PC-9 (cell line): ENCODE results near the gene CD55. TPM values are rescaled to one million over a fixed set of nuclear protein-coding genes. Genes with fewer than 3 reads are reported as not detected.

Experiments
- BruUV-seq: library from RNA; stranded (reverse); fragments of 400-500 nt; replicated peaks from 2 replicates; lab custom pipeline; 2021; lab: Mats Ljungman, UMichigan
- CTCF ChIA-PET: fragments of 300-600 bp; sonication (Branson Sonifier 250); formaldehyde crosslinking; loops from one replicate; lab custom pipeline; 2022; ENCODE audit warnings: antibody characterized with exemption; lab: Charles Lee
- POLR2A ChIA-PET: fragments of 300-600 bp; sonication (Branson Sonifier 250); formaldehyde crosslinking; loops from one replicate; lab custom pipeline; 2022; ENCODE audit warnings: antibody characterized with exemption; ENCODE audit not compliant: unreplicated experiment; lab: Charles Lee
- DNase-seq, 2 experiments: peaks; one replicate each; pipeline versions ENCODE4 v3.0.0 to v3.0.0-alpha.2; 2015 to 2022; ENCODE audit warnings: mixed read lengths in 1 of 2
- H2AFZ ChIP-seq: fragments of 200-600 bp; sonication (generic); 2 replicates; pipeline ENCODE4 v1.8.1; 2017; ENCODE audit warnings: antibody characterized with exemption
- H3F3A ChIP-seq: fragments of 200-600 bp; sonication (generic); 2 replicates; pipeline ENCODE4 v1.8.1; 2017; ENCODE audit warnings: antibody characterized with exemption, mild to moderate bottlenecking, low read depth; ENCODE audit not compliant: insufficient read depth
- H3K27ac ChIP-seq: fragments of 200-600 bp; sonication (generic); 2 replicates; pipeline ENCODE4 v1.6.1; 2016; ENCODE audit warnings: mixed run types
- H3K27me3 ChIP-seq: fragments of 200-600 bp; sonication (generic); 2 replicates; pipeline ENCODE4 v1.6.1; 2016; ENCODE audit warnings: low read depth, mixed run types; ENCODE audit not compliant: insufficient read depth
- H3K36me3 ChIP-seq: fragments of 200-600 bp; sonication (generic); 2 replicates; pipeline ENCODE4 v1.6.1; 2016; ENCODE audit warnings: low read depth, mixed run types
- H3K4me1 ChIP-seq: fragments of 200-600 bp; sonication (generic); replicated peaks from 2 replicates; pipeline ENCODE4 v1.6.1; 2016; ENCODE audit warnings: mixed run types; ENCODE audit not compliant: insufficient read depth
- H3K4me2 ChIP-seq: fragments of 200-600 bp; sonication (generic); 2 replicates; pipeline ENCODE4 v1.6.1; 2017; ENCODE audit warnings: mixed run types
- H3K4me3 ChIP-seq: fragments of 200-600 bp; sonication (generic); 2 replicates; pipeline ENCODE4 v1.6.1; 2016; ENCODE audit warnings: mixed run types
- H3K79me2 ChIP-seq: fragments of 200-600 bp; sonication (generic); 2 replicates; pipeline ENCODE4 v1.6.1; 2017; ENCODE audit warnings: low read depth, mixed run types
- H3K9me2 ChIP-seq: fragments of 200-600 bp; sonication (generic); 2 replicates; pipeline ENCODE4 v1.8.1; 2017; ENCODE audit warnings: mild to moderate bottlenecking; ENCODE audit not compliant: insufficient read depth
- H3K9me3 ChIP-seq: fragments of 200-600 bp; sonication (generic); 2 replicates; pipeline ENCODE4 v1.8.1; 2016; ENCODE audit warnings: low read depth; ENCODE audit not compliant: insufficient read depth
- H4K20me1 ChIP-seq: fragments of 200-600 bp; sonication (generic); 2 replicates; pipeline ENCODE4 v1.8.1; 2017; ENCODE audit not compliant: insufficient read depth
- EZH2 ChIP-seq: fragments of 200-600 bp; sonication (generic); IDR thresholded peaks from 2 replicates; pipeline ENCODE4 v1.8.0; 2017; ENCODE audit warnings: antibody characterized with exemption, low read depth
- intact Hi-C: fragments of 100-400 bp; cut with micrococcal nuclease; formaldehyde crosslinking; loops from one replicate; pipeline ENCODE4 v1.10.0; 2022; ENCODE audit not compliant: unreplicated experiment
- total RNA-seq: library from RNA; stranded (reverse); gene quantifications from 2 replicates; pipeline ENCODE4 v1.2.3, GENCODE V29; 2021
- TF ChIP-seq, protein P1 (sequence below): fragments of 200-600 bp; sonication (generic); conservative IDR thresholded peaks from 2 replicates; pipeline ENCODE4 v1.6.1; 2017; ENCODE audit warnings: mixed run types, antibody characterized with exemption, mild to moderate bottlenecking, moderate library complexity

Gene CD55
- total RNA-seq, 1 experiment from 2014 or later, result 45.9 TPM

DNA sequence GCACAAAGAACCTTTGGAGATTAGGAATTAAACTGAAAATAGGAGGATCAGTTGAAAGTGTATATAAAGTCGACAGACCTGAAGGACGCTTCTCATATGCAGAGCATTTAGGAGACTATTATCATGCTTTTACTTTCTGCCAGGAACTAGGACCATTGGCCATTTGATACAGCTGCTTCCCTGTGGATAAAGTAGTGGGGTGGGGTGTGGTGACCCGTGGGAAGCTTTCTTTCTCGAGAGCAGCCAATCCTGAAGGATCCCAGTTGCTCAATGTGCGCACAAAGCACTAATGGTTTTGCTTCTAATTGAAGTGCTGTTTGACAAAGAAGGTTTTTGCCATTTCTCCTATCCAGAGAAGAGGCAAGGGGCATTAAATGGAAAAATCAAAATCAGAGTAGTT is 14.9 kb upstream of the CD55 start:
- H4K20me1 ChIP-seq, result no peaks in the 10 kb centered on the region
- ChIA-PET POLR2A (no interaction called here), CTCF (no interaction called here)
- BruUV-seq, result no TSS peak
- H2AFZ ChIP-seq, result no peak overlapping the region
- no peak overlapping the region for H3K4me2 ChIP-seq
- intact Hi-C loops, result no loop called here
- H3K36me3 ChIP-seq, result no peaks in the 10 kb centered on the region
- no peaks in the 10 kb centered on the region; the same call in 1 of the 2 replicates for H3K9me2 ChIP-seq
- no peaks in the 10 kb centered on the region for H3K79me2 ChIP-seq
- peaks cover 9% of the 10 kb centered on the region; the same call in 1 of the 2 replicates for H3F3A ChIP-seq
- H3K9me3 ChIP-seq, result no peaks in the 10 kb centered on the region
- TF ChIP-seq, protein P1, sequence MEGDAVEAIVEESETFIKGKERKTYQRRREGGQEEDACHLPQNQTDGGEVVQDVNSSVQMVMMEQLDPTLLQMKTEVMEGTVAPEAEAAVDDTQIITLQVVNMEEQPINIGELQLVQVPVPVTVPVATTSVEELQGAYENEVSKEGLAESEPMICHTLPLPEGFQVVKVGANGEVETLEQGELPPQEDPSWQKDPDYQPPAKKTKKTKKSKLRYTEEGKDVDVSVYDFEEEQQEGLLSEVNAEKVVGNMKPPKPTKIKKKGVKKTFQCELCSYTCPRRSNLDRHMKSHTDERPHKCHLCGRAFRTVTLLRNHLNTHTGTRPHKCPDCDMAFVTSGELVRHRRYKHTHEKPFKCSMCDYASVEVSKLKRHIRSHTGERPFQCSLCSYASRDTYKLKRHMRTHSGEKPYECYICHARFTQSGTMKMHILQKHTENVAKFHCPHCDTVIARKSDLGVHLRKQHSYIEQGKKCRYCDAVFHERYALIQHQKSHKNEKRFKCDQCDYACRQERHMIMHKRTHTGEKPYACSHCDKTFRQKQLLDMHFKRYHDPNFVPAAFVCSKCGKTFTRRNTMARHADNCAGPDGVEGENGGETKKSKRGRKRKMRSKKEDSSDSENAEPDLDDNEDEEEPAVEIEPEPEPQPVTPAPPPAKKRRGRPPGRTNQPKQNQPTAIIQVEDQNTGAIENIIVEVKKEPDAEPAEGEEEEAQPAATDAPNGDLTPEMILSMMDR, result no peak
- no peak for TF ChIP-seq EZH2
- H3K4me3 ChIP-seq, result no peak overlapping the region
- H3K27me3 ChIP-seq, result no peaks in the 10 kb centered on the region
- no peak for DNase-seq
- H3K27ac ChIP-seq, result no peak overlapping the region
- H3K4me1 ChIP-seq, result peaks cover 37% of the 10 kb centered on the region

DNA sequence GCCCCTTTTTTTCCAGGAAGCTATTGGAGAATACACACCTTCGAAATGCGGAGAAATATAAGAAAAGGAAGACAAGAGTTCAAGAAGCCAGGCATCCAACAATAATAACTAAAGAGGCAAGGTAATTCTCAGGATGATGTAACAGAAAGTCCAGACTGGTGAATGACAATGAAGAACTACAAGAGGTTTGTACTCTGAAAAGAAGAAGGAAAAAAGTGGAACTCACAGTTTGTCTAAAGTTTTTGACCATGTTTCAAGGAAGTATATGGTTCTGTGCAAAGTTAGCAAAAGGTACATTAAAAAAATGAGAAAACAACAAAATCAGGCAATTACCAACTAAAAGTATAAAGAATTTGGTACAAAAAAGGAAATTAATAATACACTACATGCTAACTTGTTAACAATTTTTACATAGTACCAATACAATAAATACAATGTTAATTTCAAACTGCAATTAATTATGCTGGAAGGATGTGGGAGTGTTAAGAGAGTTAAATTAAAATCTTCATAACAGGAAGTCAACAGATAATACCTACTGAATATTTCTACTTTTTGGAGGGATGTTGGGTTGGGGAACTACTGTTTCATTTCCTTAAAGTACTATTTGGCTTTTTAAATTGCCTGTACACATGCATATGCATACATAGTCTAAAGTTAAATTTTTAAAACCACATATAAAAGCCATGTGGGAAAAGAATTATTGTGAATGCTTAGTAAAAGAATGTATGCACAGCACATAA is 12.9 kb upstream of the CD55 start:
- BruUV-seq, result no TSS peak
- TF ChIP-seq EZH2, result no peak
- TF ChIP-seq, protein P1, result no peak
- Histone ChIP-seq H2AFZ (no peak overlapping the region), H3K9me2 (no peaks in the 10 kb centered on the region; the same call in 1 of the 2 replicates), H3F3A (peaks cover 9% of the 10 kb centered on the region; the same call in 1 of the 2 replicates), H3K27me3 (no peaks in the 10 kb centered on the region), H3K9me3 (no peaks in the 10 kb centered on the region), H3K4me2 (no peak overlapping the region), H4K20me1 (no peaks in the 10 kb centered on the region), H3K79me2 (no peaks in the 10 kb centered on the region), H3K4me1 (peaks cover 55% of the 10 kb centered on the region), H3K36me3 (no peaks in the 10 kb centered on the region), H3K4me3 (no peak overlapping the region), H3K27ac (no peak overlapping the region)
- ChIA-PET CTCF (no interaction called here), POLR2A (no interaction called here)
- DNase-seq, result no peak
- intact Hi-C loops, result no loop called here

DNA sequence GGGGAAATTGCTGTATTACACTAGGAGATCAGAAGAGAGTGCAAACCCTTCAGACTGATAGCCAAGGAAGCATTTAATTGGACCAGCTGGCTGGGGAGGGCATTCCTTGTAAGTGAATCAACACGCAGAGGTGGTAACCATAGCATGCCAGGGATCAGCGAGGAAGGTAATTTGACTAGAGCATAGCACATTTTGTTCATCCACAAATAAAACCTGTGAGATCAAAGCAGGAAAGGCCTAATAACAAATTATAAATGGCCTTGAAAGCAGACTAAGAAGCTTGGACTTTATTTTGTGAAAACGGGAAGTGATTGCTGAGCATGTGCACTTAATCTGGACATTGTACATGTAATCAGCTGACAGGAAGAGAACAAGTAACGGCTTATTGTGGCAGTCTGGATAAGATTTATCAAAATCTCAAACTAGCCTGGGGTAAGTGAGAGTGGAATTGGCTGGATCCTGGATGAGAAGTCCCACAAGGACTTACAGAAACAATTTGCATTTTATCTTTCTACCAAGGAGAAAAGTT is 11.7 kb upstream of the CD55 start:
- ChIA-PET POLR2A (no interaction called here), CTCF (no interaction called here)
- Histone ChIP-seq H3K27me3 (no peaks in the 10 kb centered on the region), H3K9me3 (no peaks in the 10 kb centered on the region), H3F3A (peaks cover 6% of the 10 kb centered on the region; the same call in 1 of the 2 replicates), H4K20me1 (no peaks in the 10 kb centered on the region), H3K36me3 (no peaks in the 10 kb centered on the region), H3K9me2 (no peaks in the 10 kb centered on the region; the same call in 1 of the 2 replicates), H2AFZ (peak overlapping the region; percentile 37), H3K4me1 (peaks cover 60% of the 10 kb centered on the region), H3K4me2 (peak overlapping the region; percentile 51), H3K79me2 (no peaks in the 10 kb centered on the region), H3K27ac (peak overlapping the region; percentile 23; the same call in 1 of the 2 replicates), H3K4me3 (no peak overlapping the region)
- intact Hi-C loops, result no loop called here
- BruUV-seq, result no TSS peak
- no peak for TF ChIP-seq EZH2
- TF ChIP-seq, protein P1, result no peak
- peak; percentile 65 to 81 for DNase-seq
